ENCODE results near the gene CASP9.
"Not testable (repeated sequence)": the region's sequence is repeated elsewhere in the genome, so short reads cannot be mapped to it uniquely, and the experiment has no call there.

Gene CASP9

DNA sequence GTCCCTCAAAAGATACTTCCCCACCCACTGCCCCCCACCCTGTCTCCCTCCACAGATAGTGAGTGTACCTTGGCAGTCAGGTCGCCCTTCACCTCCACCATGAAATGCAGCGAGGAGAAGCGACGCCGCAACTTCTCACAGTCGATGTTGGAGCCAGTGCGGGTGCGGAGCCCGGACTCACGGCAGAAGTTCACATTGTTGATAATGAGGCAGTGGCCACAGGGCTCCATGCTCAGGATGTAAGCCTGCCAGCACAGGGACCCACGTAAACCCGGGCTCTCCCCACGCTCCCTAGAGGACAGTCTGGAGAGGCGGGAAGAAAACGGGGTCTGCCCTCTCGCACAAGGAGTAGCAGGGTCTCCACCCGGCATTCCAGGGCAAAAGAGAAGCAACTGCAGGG lies 17.2 kb downstream of the CASP9 start:
- H3K27ac ChIP-seq, result no peak overlapping the region

DNA sequence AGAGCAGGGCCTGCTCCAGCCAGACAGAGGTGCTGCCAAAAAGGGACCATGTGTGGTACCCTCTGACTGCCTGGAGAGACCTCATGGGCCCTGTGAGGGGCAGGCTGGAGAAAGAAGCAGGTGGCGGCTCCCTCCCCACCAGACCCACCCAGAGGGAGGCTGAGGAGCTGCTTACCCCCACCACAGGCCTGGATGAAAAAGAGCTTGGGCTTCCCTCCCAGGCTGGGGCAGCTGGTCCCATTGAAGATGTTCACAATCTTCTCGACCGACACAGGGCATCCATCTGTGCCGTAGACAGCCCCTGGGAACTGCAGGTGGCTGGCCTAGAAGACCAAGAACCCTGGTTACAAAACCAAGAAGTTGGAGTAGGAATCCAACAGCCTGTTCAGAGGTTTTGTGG lies 19.6 kb downstream of the CASP9 start:
- Histone ChIP-seq H3K4me3 (no peak overlapping the region), H3K27ac (no peak overlapping the region)

More for the DNA sequence above, 17.2 kb downstream of the CASP9 start:
- H3K4me3 ChIP-seq, result no peak overlapping the region

DNA sequence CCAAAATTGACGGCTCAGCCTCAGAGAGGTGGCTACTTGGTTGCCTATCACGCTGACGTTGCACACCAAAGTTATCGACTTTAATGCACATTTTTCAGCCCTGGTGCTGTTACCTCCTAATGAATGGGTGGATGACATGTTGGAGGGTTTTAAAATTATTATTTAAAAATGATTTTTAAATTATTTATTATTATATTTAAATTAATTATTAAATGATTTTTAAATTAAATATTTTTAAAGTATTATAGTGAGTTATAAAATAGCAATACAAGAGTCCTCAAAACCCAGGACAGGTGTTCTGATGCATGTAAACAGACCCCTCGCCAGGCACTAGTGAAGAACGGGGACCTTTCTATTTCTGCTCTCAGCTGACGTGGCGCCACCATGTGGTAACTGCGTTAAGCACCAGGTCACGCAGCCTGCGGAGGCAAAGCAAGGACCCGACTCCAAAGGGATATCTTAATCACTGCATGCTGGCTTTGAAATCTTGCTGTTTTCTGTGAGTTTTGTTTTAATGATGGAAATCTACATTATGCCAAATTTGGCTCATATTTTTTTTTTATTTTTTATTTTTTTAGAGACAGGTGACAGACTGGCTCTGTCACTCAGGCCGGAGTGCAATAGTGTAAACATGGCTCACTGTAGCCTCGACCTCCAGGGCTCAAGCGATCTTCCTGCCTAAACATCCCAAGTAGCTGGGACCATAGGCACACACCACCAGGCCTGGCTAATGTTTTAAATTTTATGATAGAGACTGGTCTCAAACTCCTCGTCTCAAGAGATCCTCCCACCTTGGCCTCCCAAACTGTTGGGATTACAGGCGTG lies 22.6 kb downstream of the CASP9 start:
- Histone ChIP-seq H3K27ac (no peak overlapping the region), H3K4me3 (no peak overlapping the region)

DNA sequence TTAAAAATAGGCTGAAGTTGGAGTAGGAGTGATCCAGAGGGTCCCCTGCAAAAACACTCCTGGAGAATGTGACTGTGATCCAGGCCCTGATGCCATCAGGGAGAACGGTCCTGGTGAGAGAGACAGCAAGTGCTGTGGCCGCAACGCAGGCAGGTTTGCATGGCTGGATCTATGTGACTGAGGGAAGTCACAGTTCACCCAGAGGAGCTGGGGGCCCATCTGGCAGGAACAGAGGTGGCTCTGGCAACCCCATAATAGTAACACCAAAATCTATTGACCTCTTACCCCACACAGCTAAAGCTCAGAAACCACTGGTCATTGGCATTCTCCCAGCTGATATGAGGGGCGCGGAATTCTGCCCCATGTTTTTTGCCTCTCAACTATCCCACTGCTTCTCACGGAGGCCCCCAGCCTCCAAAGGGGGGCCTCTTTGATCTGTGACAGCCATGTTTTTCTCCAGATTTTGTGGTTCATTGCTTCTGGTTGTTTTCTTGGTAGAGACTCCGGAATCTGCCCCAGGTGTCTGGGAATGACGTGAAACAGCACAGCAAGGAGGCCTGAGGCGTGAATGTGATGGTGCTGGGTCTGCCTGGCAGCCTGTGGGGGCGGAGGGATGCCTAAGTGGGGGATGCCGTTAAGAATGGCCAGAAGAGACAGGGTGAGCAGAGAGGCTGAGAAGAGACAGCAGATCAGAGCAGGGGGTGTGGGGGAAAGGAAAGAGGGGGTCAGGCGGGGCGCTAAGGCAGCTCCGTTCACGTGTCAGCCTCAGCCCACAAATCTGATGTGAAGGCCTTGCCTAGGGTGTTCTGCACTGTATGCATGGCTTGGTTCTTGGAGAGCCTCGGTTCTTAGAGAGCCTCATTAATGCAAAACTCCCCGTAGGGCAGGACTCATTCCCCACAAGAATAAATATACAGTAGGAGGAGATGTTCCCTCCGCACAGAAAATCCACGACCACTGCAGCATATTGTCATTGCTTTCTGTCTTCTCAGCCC lies 23.5 kb downstream of the CASP9 start:
- no peak overlapping the region for H3K4me3 ChIP-seq
- H3K27ac ChIP-seq, result no peak overlapping the region

DNA sequence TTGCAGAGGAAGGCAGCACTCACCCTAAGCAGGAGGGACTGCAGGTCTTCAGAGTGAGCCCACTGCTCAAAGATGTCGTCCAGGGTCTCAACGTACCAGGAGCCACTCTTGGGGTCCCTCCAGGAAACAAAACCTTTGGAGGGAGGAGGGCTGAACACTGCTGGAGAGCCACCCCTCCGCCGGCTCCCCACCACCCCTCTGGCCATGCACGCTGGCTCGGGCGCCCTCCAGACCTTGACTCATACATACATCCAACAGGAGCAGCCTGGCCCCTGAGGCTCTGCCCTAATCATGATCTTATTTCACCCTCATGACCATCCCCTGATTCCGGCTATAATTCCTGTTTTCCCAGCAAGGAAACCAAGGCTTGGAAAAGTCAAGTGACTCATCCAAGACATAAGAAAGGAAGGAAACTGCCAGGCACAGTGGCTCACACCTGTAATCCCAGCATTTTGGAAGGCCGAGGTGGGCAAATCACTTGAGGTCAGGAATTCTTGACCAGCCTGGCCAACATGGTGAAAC lies 30.1 kb downstream of the CASP9 start:
- Histone ChIP-seq H3K4me3 (no peak overlapping the region), H3K27ac (no peak overlapping the region)

DNA sequence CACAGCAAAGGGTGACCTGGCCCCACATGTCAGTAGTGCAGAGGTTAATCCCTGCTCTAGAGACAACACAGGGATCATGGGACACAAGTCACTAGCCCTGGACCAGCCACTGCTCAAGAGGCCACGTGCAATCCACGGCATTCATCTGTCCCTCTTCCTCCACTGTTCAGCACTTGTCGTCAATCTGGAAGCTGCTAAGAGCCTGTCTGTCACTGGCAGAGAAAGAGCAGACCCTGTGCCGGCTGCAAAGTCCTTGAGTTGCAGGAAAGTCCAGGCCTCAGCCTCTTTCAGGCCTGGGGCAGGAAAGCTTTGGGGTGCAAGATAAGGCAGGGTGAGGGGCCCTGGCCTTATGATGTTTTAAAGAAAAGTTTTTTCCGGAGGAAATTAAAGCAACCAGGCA lies 31.4 kb downstream of the CASP9 start:
- no peak overlapping the region for H3K4me3 ChIP-seq
- H3K27ac ChIP-seq, result no peak overlapping the region

DNA sequence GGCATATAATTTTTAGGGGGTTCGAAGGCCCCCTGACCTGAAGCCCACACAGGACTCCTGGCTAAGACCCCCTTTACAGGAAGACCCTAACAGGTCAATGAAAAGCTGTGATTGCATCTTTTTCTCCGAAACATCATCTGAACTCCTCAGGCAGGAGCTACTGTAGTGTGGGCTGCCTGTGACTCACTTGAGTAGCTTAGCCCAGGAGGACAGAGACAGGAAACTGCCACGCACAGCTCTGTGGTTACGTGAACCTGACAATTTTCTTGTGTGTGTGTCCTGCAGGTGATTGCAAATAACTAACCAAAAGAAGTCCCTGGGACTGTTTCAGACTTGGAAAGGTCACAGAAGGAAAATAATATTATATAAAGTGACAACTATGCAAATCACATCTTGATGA lies 33.0 kb downstream of the CASP9 start:
- H3K4me3 ChIP-seq, H3K27ac ChIP-seq: not testable (repeated sequence)

DNA sequence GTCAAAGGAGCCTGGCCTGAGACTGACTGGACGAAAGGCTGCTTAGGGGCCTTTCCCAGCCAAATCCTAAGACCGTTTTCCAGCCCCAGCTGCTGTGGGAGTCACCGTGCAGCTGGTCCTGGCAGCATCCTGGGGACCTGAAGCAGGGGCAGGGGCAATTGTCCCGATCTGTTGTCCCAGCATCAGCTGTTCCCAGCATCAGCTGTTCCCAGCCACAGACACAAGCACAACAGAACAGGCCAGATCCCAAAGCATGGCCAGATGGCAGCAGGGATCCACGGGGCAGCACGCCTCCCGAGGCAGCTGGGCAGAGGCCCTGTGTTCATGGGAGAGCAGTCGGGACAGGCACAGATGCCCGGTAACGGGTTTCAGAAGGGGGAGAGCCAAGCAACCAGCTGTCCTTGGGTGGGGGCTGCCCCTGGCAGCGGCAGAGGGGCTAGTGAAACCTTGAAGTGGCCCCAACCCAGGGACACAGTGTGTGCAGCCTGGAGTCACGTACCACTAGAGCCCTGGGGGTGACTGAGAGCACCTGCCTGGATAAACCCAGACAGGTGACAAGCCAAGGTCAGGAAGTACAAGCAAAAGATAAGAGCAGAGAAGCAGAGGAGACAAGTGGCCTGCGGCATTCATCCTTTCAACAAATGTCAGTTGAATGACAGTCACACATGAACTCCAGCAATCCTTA lies 34.8 kb downstream of the CASP9 start:
- Histone ChIP-seq H3K27ac (no peak overlapping the region), H3K4me3 (no peak overlapping the region)

DNA sequence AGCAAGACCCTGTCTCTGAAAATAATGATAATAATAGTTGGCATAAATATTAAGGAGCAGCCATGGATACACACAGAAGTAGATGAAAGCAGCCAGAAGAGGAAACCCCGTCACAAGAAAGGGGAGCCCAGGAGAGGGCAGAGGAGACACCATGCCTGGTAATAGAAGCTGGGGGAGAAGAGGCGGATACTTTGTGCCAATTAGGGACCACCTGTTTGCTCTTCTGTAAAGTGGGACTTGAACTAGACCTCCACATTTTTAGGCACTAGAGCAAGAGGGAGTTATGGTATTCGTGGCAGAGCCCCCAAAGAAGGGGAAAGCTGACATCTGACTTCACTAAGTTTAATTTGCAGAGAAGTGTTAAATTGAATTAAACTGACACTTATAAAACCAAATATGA lies 35.6 kb downstream of the CASP9 start:
- no peak overlapping the region for H3K27ac ChIP-seq
- H3K4me3 ChIP-seq, result no peak overlapping the region

DNA sequence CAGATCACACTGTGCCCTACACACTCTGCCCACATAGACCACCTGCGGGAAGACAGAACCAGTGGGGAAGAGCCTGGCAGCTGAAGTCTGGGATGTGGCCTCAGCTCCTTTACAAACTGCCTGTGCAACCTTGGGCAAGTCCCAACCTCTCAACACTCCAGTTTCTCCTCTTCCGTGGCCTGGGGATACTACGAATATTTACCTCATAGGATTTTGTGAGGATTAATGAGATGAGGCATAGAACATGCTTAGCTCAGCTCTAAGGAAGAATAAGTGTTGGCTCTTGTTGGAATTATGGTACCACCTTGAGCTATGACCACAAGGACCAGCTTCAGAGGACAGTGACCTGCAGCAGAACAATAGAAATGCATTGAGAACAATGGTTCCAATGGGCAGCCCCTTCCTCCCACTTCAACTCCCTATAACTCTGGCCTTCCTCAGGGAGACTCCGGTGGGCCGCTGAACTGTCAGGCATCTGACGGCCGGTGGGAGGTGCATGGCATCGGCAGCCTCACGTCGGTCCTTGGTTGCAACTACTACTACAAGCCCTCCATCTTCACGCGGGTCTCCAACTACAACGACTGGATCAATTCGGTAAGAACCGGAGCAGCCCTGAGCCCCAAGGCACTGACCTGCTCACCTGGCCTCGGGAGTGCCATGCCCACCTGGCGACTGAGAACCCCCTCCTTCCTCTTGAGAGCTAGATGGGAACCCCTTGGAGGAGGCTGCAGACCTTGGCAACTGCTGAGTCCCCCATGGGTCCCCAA lies 37.0 kb downstream of the CASP9 start:
- H3K27ac ChIP-seq, result not testable (repeated sequence)

DNA sequence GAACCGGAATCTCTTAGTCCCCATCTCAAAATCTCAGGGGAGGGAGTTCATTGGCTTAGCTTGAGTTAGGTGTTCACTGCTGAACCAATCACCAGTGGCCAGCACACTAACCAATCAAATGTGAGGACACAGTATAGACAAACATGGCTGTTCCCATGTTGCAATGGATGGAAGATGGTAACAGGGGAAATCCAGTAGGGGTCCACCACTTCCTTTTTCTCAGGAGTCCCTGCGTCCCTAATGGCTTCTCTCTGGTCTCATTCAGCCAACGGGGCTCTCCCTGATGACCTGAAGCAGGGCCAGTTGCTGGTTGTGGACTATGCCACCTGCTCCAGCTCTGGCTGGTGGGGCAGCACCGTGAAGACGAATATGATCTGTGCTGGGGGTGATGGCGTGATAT lies 38.4 kb downstream of the CASP9 start:
- H3K4me3 ChIP-seq, result no peak overlapping the region

More for the DNA sequence above, 37.0 kb downstream of the CASP9 start:
- H3K4me3 ChIP-seq, result not testable (repeated sequence)

DNA sequence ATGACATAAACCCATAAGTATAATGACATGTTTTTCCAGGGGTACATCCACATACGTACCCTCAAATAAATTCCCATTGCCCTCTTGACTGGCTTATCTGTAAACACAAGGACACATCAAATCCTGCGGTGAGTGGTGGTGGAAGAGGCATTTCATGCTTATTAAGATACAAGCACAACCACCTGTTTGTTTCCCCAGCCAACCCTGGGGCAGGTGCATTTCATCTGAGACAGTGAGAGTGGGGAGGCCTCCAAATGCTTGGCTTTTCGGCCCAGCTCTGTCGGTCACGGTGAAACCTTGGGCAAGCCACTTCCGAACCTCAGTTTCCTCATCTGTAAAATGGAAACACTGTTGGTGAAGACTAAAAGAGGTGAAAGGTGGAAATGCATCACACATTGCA lies 39.6 kb downstream of the CASP9 start:
- not testable (repeated sequence) for H3K27ac ChIP-seq, H3K4me3 ChIP-seq

More for the DNA sequence above, 38.4 kb downstream of the CASP9 start:
- H3K27ac ChIP-seq, result no peak overlapping the region

DNA sequence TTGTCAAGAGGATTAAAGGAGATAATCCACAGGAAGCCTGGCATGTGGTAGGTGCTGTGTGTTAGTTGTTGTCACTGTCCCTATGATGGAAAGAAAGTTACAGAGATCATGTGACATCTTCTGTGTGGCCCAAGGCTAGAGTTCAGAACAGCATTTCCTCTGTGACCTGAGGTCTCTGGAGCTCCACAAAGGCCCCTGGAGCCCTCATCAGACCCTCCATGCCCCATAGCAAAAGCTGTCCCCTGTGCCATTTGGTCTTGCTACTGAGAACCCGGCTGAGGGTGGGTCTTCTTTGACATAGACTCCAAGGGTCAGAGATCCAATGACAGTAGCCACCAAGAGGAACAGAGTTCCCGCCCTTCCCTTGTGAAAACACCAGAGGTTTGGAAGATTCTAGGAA lies 40.0 kb downstream of the CASP9 start:
- no peak overlapping the region for H3K27ac ChIP-seq
- H3K4me3 ChIP-seq, result no peak overlapping the region

DNA sequence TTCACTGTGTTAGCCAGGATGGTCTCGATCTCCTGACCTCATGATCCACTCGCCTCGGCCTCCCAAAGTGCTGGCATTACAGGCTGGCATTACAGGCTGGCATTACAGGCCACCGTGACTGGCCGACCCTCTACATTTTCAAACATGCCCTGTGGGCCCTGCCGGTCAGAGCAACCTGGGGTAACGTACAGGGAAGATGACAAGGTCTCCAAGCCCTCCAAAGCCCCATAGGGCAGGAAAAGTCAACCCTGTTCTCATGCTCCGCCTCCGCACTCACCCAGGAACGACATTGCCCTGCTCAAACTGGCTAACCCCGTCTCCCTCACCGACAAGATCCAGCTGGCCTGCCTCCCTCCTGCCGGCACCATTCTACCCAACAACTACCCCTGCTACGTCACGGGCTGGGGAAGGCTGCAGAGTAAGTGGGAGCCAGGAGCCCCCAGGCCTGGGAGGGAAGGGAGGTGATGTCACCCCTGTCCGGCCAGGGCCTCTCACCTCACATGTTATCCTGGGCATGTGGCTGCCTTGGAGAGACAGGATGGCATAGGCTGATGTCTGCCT lies 41.0 kb downstream of the CASP9 start:
- not testable (repeated sequence) for H3K4me3 ChIP-seq, H3K27ac ChIP-seq

DNA sequence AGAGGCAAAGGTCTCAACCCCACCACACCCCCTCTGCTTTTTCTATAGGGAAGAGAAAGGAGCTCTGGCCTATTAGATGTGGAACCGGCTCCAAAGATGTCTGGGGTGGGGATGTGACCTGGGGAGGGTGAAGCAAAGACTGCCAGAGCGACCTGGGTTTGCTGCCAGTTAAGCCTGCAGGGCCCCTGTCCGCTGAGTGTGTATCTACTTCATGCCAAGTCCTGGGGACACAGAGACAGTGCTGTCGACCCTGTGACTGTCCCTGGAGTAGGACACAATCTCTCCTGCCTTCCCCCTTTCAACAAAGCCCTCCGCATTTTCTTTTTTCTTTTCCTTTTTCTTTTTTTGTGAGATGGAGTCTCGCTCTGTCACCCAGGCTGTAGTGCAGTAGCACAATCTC lies 41.6 kb downstream of the CASP9 start:
- not testable (repeated sequence) for H3K27ac ChIP-seq, H3K4me3 ChIP-seq

DNA sequence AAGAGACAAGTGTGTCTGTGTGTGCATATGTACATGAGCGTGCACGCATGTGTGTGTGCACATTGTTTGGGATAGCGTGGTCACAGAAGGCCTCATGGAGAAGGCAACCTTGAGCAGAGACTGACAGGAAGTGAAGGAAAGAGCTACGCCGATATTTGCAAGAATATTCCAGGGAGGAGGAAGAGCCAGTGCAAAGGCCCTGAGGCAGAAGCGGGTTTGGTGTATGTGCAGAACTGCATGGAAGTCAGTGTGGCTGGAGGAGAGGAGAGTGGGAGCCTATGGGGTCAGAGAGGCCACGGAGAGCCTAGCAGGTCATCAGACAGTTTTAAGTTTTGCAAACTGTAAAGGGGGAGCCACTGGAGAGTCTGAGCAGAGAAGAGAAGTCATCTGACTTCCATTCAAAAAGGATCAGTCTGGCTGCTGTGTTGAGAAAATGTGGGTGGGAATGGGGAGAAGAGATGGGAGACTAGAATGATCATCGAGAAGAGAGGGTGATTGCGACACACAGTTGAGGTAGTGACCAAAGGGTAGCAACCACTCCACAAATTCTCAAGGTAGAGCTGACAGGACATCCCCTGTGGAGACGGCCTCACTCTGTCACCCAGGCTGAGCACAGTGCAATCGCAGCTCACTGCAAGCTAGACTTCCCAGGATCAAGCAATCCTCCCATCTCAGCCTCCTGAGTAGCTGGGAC lies 44.2 kb downstream of the CASP9 start:
- no peak overlapping the region for H3K27ac ChIP-seq
- H3K4me3 ChIP-seq, result no peak overlapping the region

DNA sequence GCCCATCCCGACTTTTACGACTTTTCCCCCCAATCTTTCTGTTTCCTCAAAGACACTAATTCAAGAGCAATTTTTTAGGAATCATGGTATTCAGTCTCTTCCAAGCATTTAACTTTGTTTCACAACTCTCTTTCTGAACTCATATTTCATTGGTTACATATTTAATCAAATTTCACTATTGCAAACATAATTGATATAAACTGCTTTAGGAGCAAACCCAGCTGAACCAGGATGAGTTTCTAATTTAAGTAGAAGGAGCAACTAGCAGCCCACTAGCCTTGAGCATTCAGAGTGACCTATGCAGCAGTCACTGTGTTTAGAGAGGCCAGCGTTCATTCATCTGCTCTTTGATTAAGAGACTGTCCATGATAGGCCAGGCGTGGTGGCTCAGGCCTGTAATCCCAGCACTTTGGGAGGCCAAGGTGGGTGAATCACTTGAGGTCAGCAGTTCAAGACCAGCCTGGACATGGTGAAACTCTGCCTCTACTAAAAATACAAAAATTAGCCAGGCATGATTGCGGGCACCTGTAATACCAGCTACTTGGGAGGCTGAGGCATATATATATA lies 46.3 kb downstream of the CASP9 start:
- no peak overlapping the region for H3K27ac ChIP-seq

DNA sequence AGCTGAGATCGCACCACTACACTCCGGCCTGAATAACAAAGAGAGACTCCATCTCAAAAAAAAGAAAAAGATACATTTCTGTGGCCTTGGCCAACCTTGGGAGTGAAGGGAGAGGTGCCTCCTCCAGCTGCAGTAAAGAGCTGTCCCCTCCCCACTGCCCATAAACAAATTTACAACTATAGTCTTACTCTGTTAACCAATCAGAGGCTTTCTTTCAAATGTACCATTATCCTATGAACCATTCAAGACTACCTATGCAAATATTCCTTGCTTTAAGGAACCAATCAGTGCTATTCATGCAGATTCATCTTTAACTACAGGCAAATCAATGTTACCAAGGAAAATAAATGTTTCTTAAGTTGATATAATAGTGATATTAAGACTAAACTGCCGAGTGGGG lies 47.1 kb downstream of the CASP9 start:
- H3K4me3 ChIP-seq, result no peak overlapping the region
- no peak overlapping the region for H3K27ac ChIP-seq

More for the DNA sequence above, 46.3 kb downstream of the CASP9 start:
- H3K4me3 ChIP-seq, result no peak overlapping the region

Measured in skin epidermis (tissue), 12 donors.